ENCODE data around the gene TRAPPC12.

The TRAPPC12 gene

GRCh38 chr2:3450385-3451010 lies 71.0 kb downstream of the TRAPPC12 start:
- Histone ChIP-seq H4K20me1 (ENCODE audit: insufficient read depth, low read length) (peaks cover 3% of the 10 kb centered on the region; the same call in 1 of the 2 replicates), H2AFZ (ENCODE audit: low read depth, low read length) (no peak overlapping the region), H3K36me3 (ENCODE audit: insufficient read depth, low read length) (peaks cover 52% of the 10 kb centered on the region), H3K27me3 (ENCODE audit: insufficient read depth, low read length, poor library complexity) (no peaks in the 10 kb centered on the region), H3K79me2 (ENCODE audit: insufficient read depth, low read length) (no peaks in the 10 kb centered on the region), H3K4me3 (ENCODE audit: low read depth in 1 of 2, low read length in 2 of 2) (no peak overlapping the region), H3K4me2 (ENCODE audit: insufficient read depth, low read length) (no peak overlapping the region), H3K9ac (ENCODE audit: low read depth, low read length) (no peak overlapping the region), H3K4me1 (ENCODE audit: insufficient read depth, low read length) (no peaks in the 10 kb centered on the region), H3K9me3 (ENCODE audit: insufficient read depth, low read length, severe bottlenecking) (no peaks in the 10 kb centered on the region), H3K27ac (ENCODE audit: low read length) (no peak overlapping the region)
- TF ChIP-seq, protein P1, sequence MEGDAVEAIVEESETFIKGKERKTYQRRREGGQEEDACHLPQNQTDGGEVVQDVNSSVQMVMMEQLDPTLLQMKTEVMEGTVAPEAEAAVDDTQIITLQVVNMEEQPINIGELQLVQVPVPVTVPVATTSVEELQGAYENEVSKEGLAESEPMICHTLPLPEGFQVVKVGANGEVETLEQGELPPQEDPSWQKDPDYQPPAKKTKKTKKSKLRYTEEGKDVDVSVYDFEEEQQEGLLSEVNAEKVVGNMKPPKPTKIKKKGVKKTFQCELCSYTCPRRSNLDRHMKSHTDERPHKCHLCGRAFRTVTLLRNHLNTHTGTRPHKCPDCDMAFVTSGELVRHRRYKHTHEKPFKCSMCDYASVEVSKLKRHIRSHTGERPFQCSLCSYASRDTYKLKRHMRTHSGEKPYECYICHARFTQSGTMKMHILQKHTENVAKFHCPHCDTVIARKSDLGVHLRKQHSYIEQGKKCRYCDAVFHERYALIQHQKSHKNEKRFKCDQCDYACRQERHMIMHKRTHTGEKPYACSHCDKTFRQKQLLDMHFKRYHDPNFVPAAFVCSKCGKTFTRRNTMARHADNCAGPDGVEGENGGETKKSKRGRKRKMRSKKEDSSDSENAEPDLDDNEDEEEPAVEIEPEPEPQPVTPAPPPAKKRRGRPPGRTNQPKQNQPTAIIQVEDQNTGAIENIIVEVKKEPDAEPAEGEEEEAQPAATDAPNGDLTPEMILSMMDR (IDR thresholded peaks at IDR 0.05; ENCODE audit: borderline replicate concordance, extremely low read depth, low read length, poor library complexity, severe bottlenecking) = no peak
- ATAC-seq (ENCODE audit: insufficient read depth, low read depth) (no peak), DNase-seq (no peak)

- no peaks in the 10 kb centered on the region for H3K27me3 ChIP-seq (ENCODE audit: insufficient read depth, low read length, poor library complexity)
- H3K9ac ChIP-seq (ENCODE audit: low read depth, low read length) = no peak overlapping the region
- H4K20me1 ChIP-seq (ENCODE audit: insufficient read depth, low read length) = peaks cover 3% of the 10 kb centered on the region; the same call in 1 of the 2 replicates
- H3K9me3 ChIP-seq (ENCODE audit: insufficient read depth, low read length, severe bottlenecking) = no peaks in the 10 kb centered on the region
- TF ChIP-seq EZH2 (IDR thresholded peaks at IDR 0.05; ENCODE audit: borderline replicate concordance, low read depth, low read length, severe bottlenecking) = no peak
- TF ChIP-seq, protein P1 (IDR thresholded peaks at IDR 0.05; ENCODE audit: borderline replicate concordance, extremely low read depth, low read length, poor library complexity, severe bottlenecking) = no peak
- no peak overlapping the region for H3K27ac ChIP-seq (ENCODE audit: low read length)
- no peak overlapping the region for H2AFZ ChIP-seq (ENCODE audit: low read depth, low read length)
- no peaks in the 10 kb centered on the region for H3K4me1 ChIP-seq (ENCODE audit: insufficient read depth, low read length)
- H3K36me3 ChIP-seq (ENCODE audit: insufficient read depth, low read length) = peaks cover 49% of the 10 kb centered on the region
- DNase-seq (no peak), ATAC-seq (ENCODE audit: insufficient read depth, low read depth) (no peak)
- H3K79me2 ChIP-seq (ENCODE audit: insufficient read depth, low read length) = no peaks in the 10 kb centered on the region
- H3K4me3 ChIP-seq (ENCODE audit: low read depth in 1 of 2, low read length in 2 of 2) = no peak overlapping the region
- H3K4me2 ChIP-seq (ENCODE audit: insufficient read depth, low read length) = no peak overlapping the region
Measured at GRCh38 chr2:3451169-3451568, 71.7 kb downstream of the TRAPPC12 start.

DNA sequence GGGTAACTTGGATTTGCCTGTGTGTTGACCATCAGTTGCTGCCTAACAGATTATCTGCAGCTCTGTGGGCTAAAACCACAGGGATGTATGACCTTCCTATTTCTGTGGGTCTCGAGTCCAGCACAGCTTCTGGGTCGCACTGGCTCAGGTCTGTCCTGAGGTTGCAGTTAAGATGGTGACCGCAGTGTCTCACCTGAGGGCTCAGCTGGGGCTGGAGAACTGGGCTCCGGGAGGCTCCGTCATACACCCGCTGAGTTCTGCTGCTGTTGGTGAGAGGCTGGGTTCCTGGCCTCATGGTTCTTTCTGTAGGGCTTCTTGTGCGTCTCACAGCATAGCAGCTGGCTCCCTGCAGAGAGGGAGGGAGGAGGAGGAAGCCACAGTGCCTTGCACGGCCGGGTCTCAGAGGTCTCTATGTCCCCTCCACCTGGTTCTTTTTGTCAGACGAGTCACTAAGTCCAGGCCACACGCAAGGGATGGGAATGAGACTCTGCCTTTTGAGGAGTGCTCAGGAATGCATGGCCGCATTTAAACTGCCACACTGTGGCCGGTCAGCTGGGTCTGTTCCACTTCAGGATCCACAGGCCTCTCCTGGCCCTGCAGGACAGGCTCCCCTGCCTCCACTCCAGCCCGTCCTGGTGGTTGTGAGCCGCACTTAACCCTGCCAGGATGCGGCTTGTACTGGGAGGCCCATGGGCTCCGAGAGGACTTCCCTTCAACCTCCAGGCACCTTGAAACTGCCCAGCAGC lies 72.6 kb downstream of the TRAPPC12 start:
- ATAC-seq (ENCODE audit: insufficient read depth, low read depth) (no peak), DNase-seq (no peak)
- no peak overlapping the region for H3K9ac ChIP-seq (ENCODE audit: low read depth, low read length)
- H3K79me2 ChIP-seq (ENCODE audit: insufficient read depth, low read length) = no peaks in the 10 kb centered on the region
- no peak overlapping the region for H2AFZ ChIP-seq (ENCODE audit: low read depth, low read length)
- no peak overlapping the region for H3K27ac ChIP-seq (ENCODE audit: low read length)
- H3K9me3 ChIP-seq (ENCODE audit: insufficient read depth, low read length, severe bottlenecking) = no peaks in the 10 kb centered on the region
- peaks cover 3% of the 10 kb centered on the region; the same call in 1 of the 2 replicates for H4K20me1 ChIP-seq (ENCODE audit: insufficient read depth, low read length)
- peaks cover 52% of the 10 kb centered on the region for H3K36me3 ChIP-seq (ENCODE audit: insufficient read depth, low read length)
- H3K4me2 ChIP-seq (ENCODE audit: insufficient read depth, low read length) = no peak overlapping the region
- H3K27me3 ChIP-seq (ENCODE audit: insufficient read depth, low read length, poor library complexity) = no peaks in the 10 kb centered on the region
- TF ChIP-seq, protein P1 (IDR thresholded peaks at IDR 0.05; ENCODE audit: borderline replicate concordance, extremely low read depth, low read length, poor library complexity, severe bottlenecking) = no peak
- no peak for TF ChIP-seq EZH2 (IDR thresholded peaks at IDR 0.05; ENCODE audit: borderline replicate concordance, low read depth, low read length, severe bottlenecking)
- no peak overlapping the region for H3K4me3 ChIP-seq (ENCODE audit: low read depth in 1 of 2, low read length in 2 of 2)
- H3K4me1 ChIP-seq (ENCODE audit: insufficient read depth, low read length) = no peaks in the 10 kb centered on the region

All from DND-41 (cell line).